Activated naive CD4-positive, alpha-beta T cell treated with anti-CD3 and anti-CD28 coated beads, Interleukin-2, amount 50 U/mL, for 24 hours (primary cell): ENCODE data around the gene VWF.

Source experiments
- H3K27ac Mint-ChIP-seq: one replicate; pipeline ENCODE4 v1.8.0; 2021; ENCODE audit warnings: mild to moderate bottlenecking, mixed read lengths
- H3K27me3 Mint-ChIP-seq: one replicate; pipeline ENCODE4 v1.8.0; 2021; ENCODE audit warnings: mixed read lengths
- H3K36me3 Mint-ChIP-seq: one replicate; pipeline ENCODE4 v1.8.0; 2021; ENCODE audit warnings: mixed read lengths
- H3K4me1 Mint-ChIP-seq: one replicate; pipeline ENCODE4 v1.8.0; 2021; ENCODE audit warnings: mixed read lengths
- H3K4me3 Mint-ChIP-seq: one replicate; pipeline ENCODE4 v1.8.0; 2021; ENCODE audit warnings: mild to moderate bottlenecking, mixed read lengths
- H3K9me3 Mint-ChIP-seq: one replicate; pipeline ENCODE4 v1.8.0; 2021; ENCODE audit warnings: mixed read lengths

Gene VWF

GRCh38 chr12:6095269-6095668 lies 29.2 kb downstream of the VWF start:
- H3K4me3 Mint-ChIP-seq, result no peak overlapping the region
- peaks cover 4% of the 10 kb centered on the region for H3K27me3 Mint-ChIP-seq
- H3K9me3 Mint-ChIP-seq, result no peaks in the 10 kb centered on the region
- H3K4me1 Mint-ChIP-seq, result peaks cover 7% of the 10 kb centered on the region
- H3K27ac Mint-ChIP-seq, result no peak overlapping the region
- H3K36me3 Mint-ChIP-seq, result no peaks in the 10 kb centered on the region

DNA sequence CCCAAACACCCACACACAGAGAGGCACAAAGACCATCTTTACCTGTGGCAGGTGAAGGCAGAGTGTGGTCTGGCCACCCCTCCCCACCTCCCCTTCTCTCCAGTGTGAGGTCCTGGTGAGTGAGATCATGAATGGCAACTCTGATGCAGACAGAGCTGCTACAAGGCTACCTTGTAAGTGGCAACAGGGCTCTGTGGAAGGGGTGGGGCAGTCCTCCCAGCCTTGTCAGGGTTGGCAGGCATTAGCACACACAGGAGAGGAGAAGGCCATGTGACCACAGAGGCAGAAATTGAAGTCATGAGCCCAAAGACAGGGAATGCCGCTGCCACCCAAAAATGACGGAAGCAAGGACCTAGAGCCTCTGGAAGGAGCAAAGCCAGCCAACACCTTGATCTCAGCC lies 30.7 kb downstream of the VWF start:
- H3K27me3 Mint-ChIP-seq, result peaks cover 4% of the 10 kb centered on the region
- no peak overlapping the region for H3K27ac Mint-ChIP-seq
- peaks cover 7% of the 10 kb centered on the region for H3K4me1 Mint-ChIP-seq
- no peaks in the 10 kb centered on the region for H3K9me3 Mint-ChIP-seq
- H3K4me3 Mint-ChIP-seq, result no peak overlapping the region
- no peaks in the 10 kb centered on the region for H3K36me3 Mint-ChIP-seq

GRCh38 chr12:6092784-6093722 lies 31.4 kb downstream of the VWF start:
- Mint-ChIP-seq H3K27me3 (peaks cover 4% of the 10 kb centered on the region), H3K9me3 (no peaks in the 10 kb centered on the region), H3K36me3 (no peaks in the 10 kb centered on the region), H3K4me1 (peaks cover 7% of the 10 kb centered on the region), H3K4me3 (no peak overlapping the region), H3K27ac (peak overlapping the region; percentile 11)

DNA sequence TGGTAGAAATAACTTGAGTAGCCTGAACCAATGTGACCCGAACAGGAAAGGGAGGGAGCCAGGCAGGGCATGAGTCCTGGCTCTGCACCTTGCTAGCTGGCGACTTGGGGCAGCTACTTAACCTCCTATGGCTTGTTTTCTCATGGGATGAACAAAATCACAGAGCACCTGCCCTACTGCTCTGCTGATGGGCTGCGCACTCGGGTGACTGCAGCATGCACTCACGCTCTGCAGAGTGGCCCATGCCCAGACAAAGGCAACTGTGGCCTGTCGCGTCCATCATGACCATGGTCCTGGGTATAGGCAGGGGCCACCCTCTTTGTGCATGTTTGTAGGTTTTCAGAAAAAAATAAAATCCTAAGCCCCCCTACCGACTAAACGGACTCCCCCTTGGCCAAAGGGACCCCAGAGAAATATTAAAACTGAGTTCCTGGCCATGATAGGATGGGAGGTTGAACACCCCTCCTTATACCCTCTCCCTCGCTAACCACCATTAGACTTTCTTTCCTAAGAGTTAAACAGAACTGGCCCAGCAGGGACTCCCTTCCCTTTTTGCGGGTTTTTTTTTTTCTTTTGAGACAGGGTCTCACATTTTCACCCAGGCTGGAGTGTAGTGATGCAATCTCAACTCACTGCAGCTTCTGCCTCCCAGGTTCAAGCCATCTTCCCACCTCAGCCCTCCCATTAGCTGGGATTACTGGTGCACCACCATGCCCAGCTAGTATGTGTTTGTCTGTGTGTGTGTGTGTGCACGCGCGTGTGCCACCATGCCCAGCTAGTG lies 32.5 kb downstream of the VWF start:
- Mint-ChIP-seq H3K4me1 (peaks cover 7% of the 10 kb centered on the region), H3K27me3 (peaks cover 4% of the 10 kb centered on the region), H3K27ac (no peak overlapping the region), H3K36me3 (no peaks in the 10 kb centered on the region), H3K9me3 (no peaks in the 10 kb centered on the region), H3K4me3 (no peak overlapping the region)

DNA sequence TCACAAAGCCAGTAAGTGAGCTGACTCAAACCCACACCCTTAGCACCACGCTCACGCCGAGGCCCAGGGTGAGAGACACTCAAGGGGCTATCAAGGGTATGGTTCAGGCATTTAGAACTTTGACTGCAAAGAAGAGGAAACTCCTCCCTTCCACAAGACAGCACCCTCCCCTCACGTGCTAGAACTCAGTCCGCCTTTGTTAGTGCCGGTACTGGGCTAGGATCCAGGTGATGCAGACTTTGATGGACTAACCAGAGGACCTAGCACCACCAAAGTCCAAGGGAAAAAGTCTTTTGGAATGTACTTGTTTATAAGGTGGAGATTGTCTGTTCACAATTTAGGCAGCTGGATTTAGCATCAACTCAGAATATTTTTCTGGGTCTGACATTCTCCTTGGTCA lies 33.7 kb downstream of the VWF start:
- no peaks in the 10 kb centered on the region for H3K36me3 Mint-ChIP-seq
- peaks cover 1% of the 10 kb centered on the region for H3K27me3 Mint-ChIP-seq
- no peak overlapping the region for H3K27ac Mint-ChIP-seq
- peaks cover 7% of the 10 kb centered on the region for H3K4me1 Mint-ChIP-seq
- H3K9me3 Mint-ChIP-seq, result no peaks in the 10 kb centered on the region
- H3K4me3 Mint-ChIP-seq, result no peak overlapping the region

DNA sequence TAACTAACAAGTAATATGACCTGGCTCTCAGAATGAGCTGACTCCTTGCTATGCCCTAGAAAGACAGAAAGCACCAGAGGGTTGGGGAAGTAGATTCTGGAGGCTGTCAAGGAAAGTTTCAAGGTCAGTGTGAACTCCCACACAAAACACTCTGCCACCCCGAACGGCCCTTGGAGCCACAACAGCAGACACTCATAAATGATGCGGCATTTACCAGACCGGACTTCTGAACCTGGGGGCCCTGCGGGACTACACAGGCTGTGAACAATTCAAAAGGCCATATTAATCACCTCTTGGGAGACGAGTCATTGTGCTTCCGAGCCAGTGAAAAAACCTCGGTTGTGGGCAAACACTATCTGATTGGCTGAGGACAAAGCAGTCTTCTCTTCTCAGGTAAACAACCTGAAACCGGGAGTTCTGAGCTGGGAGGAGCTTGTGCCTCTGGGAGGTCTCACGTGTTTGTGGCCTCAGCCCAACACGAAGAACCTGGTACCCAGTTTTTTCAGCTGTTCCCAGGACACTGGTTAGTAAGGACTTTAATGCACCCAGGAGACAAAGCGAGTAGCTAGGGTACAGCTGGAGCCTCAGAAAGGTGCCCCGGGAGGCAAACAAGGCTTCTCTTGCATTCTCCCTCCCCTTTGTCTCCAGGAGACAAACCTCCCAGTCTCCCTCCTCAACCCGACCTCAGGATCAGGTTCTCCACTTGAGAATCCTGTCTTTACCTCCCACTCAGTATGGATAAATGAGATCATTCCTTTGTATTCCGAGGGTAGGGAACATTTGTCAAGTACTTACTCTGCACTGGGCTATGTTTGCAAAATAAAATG lies 35.3 kb downstream of the VWF start:
- Mint-ChIP-seq H3K27me3 (peaks cover 1% of the 10 kb centered on the region), H3K9me3 (no peaks in the 10 kb centered on the region), H3K27ac (no peak overlapping the region), H3K4me3 (no peak overlapping the region), H3K36me3 (no peaks in the 10 kb centered on the region), H3K4me1 (peaks cover 7% of the 10 kb centered on the region)

GRCh38 chr12:6086316-6086715 lies 38.2 kb downstream of the VWF start:
- H3K27me3 Mint-ChIP-seq, result no peaks in the 10 kb centered on the region

DNA sequence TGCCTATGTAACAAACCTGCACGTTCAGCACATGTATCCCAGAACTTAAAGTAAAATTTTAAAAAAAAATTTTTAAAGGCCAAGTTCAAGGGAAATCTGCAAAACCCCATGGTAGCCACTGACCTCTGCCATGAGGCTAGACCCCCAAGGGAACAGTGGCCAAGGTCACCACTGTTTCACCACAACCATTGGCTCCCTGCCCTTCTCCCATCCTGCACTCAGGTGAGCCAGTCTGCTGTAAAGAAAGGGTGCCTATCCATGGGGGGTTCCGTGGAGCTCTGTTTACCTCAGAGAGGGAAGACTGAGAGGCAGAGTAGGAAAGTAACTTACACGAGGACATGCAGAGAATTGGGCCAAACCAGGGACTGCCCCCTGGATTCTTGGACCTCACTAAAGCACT lies 38.6 kb downstream of the VWF start:
- Mint-ChIP-seq H3K4me1 (peaks cover 4% of the 10 kb centered on the region), H3K4me3 (no peak overlapping the region), H3K27ac (no peak overlapping the region), H3K27me3 (no peaks in the 10 kb centered on the region), H3K36me3 (no peaks in the 10 kb centered on the region), H3K9me3 (no peaks in the 10 kb centered on the region)

More at GRCh38 chr12:6086316-6086715, 38.2 kb downstream of the VWF start:
- Mint-ChIP-seq H3K4me1 (peaks cover 7% of the 10 kb centered on the region), H3K4me3 (no peak overlapping the region), H3K36me3 (no peaks in the 10 kb centered on the region), H3K27ac (no peak overlapping the region), H3K9me3 (no peaks in the 10 kb centered on the region)

DNA sequence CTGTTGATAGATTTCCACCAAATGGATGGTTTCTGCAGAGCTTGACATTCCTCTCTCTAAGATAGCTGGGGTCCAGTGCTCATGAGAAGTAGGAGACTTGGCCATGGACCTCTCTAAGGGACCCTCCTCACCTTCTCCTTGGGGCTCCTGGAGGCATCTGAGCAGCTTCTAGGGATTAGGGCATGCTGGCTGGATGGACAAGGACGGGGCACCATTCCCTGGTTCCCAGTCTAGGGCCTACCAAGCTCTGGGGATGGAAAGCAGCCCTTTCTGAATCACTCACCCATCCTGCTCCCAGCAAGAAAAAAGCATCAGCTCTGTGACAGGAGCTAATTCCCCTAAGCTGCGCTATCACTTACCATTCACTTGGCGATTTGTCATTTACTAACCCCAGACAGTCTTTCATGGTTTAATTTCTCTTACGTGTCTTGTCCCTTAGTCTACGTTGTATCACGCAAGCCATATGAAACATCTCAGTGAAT lies 39.5 kb downstream of the VWF start:
- Mint-ChIP-seq H3K27me3 (no peaks in the 10 kb centered on the region), H3K4me3 (no peak overlapping the region), H3K9me3 (no peaks in the 10 kb centered on the region), H3K36me3 (no peaks in the 10 kb centered on the region), H3K4me1 (no peaks in the 10 kb centered on the region), H3K27ac (no peak overlapping the region)

GRCh38 chr12:6084261-6084968 lies 40.1 kb downstream of the VWF start:
- no peaks in the 10 kb centered on the region for H3K27me3 Mint-ChIP-seq
- H3K9me3 Mint-ChIP-seq, result no peaks in the 10 kb centered on the region
- H3K36me3 Mint-ChIP-seq, result no peaks in the 10 kb centered on the region
- no peak overlapping the region for H3K4me3 Mint-ChIP-seq
- H3K27ac Mint-ChIP-seq, result no peak overlapping the region
- H3K4me1 Mint-ChIP-seq, result no peaks in the 10 kb centered on the region

DNA sequence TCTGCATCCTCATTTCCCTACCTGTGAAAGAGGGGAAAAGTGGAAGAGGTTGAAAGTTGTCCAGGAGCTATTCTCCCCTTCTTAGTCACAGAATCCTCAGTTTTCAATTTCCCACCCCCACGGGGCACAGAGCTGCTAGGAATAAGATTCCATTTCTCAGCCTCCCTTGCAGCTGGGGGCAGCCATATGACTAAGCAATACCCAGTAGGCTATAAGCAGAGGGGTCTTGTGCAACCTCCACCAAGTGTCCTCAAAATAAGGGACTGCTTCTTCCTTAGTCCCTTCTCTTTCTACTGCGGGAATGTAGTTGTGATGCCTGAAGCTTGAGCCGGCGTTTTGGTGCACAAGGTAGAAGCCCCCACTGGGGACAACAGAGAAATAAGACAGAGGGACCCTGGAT lies 40.9 kb downstream of the VWF start:
- H3K36me3 Mint-ChIP-seq, result no peaks in the 10 kb centered on the region
- no peak overlapping the region for H3K4me3 Mint-ChIP-seq
- no peaks in the 10 kb centered on the region for H3K4me1 Mint-ChIP-seq
- no peaks in the 10 kb centered on the region for H3K9me3 Mint-ChIP-seq
- H3K27me3 Mint-ChIP-seq, result no peaks in the 10 kb centered on the region
- H3K27ac Mint-ChIP-seq, result no peak overlapping the region

GRCh38 chr12:6082613-6083012 lies 41.9 kb downstream of the VWF start:
- Mint-ChIP-seq H3K27ac (no peak overlapping the region), H3K9me3 (no peaks in the 10 kb centered on the region), H3K27me3 (no peaks in the 10 kb centered on the region), H3K4me1 (no peaks in the 10 kb centered on the region), H3K4me3 (no peak overlapping the region), H3K36me3 (no peaks in the 10 kb centered on the region)

- H3K9me3 Mint-ChIP-seq, result no peaks in the 10 kb centered on the region
- H3K27me3 Mint-ChIP-seq, result peaks cover 1% of the 10 kb centered on the region
- H3K36me3 Mint-ChIP-seq, result no peaks in the 10 kb centered on the region
- no peak overlapping the region for H3K27ac Mint-ChIP-seq
- no peak overlapping the region for H3K4me3 Mint-ChIP-seq
- peaks cover 10% of the 10 kb centered on the region for H3K4me1 Mint-ChIP-seq
These were observed 44.1 kb downstream of the VWF start for GRCh38 chr12:6080149-6081045.

DNA sequence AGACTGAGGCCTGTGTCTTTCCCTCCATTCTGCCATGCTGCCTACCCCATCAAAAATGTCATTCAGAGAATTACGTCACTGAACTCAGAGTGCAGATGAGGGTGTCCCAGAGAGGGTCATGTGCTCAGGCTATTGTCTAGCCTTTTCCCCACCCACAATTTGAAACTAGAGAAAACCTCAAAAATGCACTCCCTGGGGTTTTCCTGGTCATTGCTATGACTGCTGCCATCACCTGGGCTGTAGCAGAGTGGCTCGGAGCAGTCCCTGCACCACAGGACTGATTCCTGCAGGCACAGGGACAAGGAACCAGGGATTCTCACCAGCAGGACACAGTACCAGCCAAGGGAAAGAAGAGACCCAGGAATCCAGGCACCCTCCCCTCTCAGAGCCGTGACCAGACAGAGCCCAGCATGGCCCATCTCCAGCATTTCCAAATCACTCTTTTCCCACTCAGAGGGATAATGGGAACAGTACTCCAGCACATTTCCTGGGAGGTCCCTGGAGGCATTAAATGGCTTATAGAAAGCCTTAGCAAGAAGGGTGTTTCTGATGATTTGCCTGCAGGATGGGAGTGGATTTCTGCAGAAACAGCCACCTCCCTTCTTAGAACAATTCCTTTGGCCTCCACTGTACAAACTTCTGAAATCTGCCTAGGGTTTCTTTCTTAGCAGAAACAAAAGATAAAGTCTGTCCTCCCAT lies 45.9 kb downstream of the VWF start:
- H3K9me3 Mint-ChIP-seq, result no peaks in the 10 kb centered on the region
- H3K36me3 Mint-ChIP-seq, result no peaks in the 10 kb centered on the region
- H3K4me1 Mint-ChIP-seq, result peaks cover 24% of the 10 kb centered on the region
- peaks cover 1% of the 10 kb centered on the region for H3K27me3 Mint-ChIP-seq
- H3K27ac Mint-ChIP-seq, result no peak overlapping the region
- no peak overlapping the region for H3K4me3 Mint-ChIP-seq
